ENCODE data around the gene ATG10.

- TF ChIP-seq POLR2AphosphoS5 (IDR thresholded peaks at IDR 0.05) (no peak), CTCF (IDR thresholded peaks at IDR 0.05) (no peak), POLR2A (IDR thresholded peaks at IDR 0.05) (no peak), EP300 (IDR thresholded peaks at IDR 0.05; ENCODE audit: low read depth) (no peak)
These were observed 2.6 kb upstream of the ATG10 start for GRCh38 chr5:81969226-81969625.

All from transverse colon (tissue), 4 donors.